ENCODE measurements around the gene KREMEN1. TPM values are rescaled to one million over a fixed set of nuclear protein-coding genes. Genes with fewer than 3 reads are reported as not detected.

Gene KREMEN1
- total and polyA plus RNA-seq, 2 of the 4 experiments (the other 2 are of a cell fraction), result 2.9 to 4.6 TPM

- Histone ChIP-seq H2BK20ac (ENCODE audit: low read depth, low read length) (no peak overlapping the region), H3K4ac (ENCODE audit: low read depth, low read length) (no peak overlapping the region), H3K4me3 (ENCODE audit: insufficient read depth, low read depth, low read length) (no peak overlapping the region), H3K56ac (ENCODE audit: extremely low read depth, insufficient read depth, low read length) (no peak overlapping the region), H2AK9ac (replicated peaks; ENCODE audit: low read depth, low read length, poor library complexity) (no peak overlapping the region), H3K27me3 (ENCODE audit: control insufficient read depth, insufficient read depth, low read length) (no peaks in the 10 kb centered on the region), H4K5ac (ENCODE audit: low read depth, low read length) (no peak overlapping the region), H3K36me3 (ENCODE audit: control insufficient read depth, insufficient read depth, low read length) (peaks cover 17% of the 10 kb centered on the region), H2BK5ac (ENCODE audit: low read depth, low read length, poor library complexity, severe bottlenecking) (no peak overlapping the region), H4K91ac (ENCODE audit: insufficient read depth, low read depth, low read length) (no peak overlapping the region), H3K4me1 (ENCODE audit: control insufficient read depth, insufficient read depth, low read length) (peaks cover 1% of the 10 kb centered on the region; the same call in 1 of the 2 replicates), H4K8ac (ENCODE audit: low read depth in 2 of 2, low read length in 2 of 2) (no peak overlapping the region), H2AK5ac (ENCODE audit: low read depth, low read length) (no peak overlapping the region), H2BK120ac (ENCODE audit: low read depth, low read length) (no peak overlapping the region), H3K23ac (ENCODE audit: low read depth, low read length) (no peak overlapping the region), H3K4me2 (ENCODE audit: low read depth, low read length) (no peak overlapping the region), H2AFZ (replicated peaks; ENCODE audit: low read length, poor library complexity) (no peak overlapping the region), H3K79me1 (ENCODE audit: low read depth in 1 of 2, low read length in 2 of 2) (no peaks in the 10 kb centered on the region), H3K18ac (ENCODE audit: low read depth, low read length) (no peak overlapping the region), H3K14ac (replicated peaks; ENCODE audit: low read depth, low read length) (no peak overlapping the region), H3K9ac (ENCODE audit: low read depth, low read length) (no peak overlapping the region), H2BK15ac (ENCODE audit: low read depth, low read length) (no peak overlapping the region), H3K9me1 (ENCODE audit: insufficient read depth, low read length) (peaks cover 10% of the 10 kb centered on the region; the same call in 1 of the 2 replicates), H4K20me1 (ENCODE audit: insufficient read depth, low read length) (peaks cover 2% of the 10 kb centered on the region), H3K27ac (ENCODE audit: insufficient read depth, low read length) (no peak overlapping the region), H3K9me3 (ENCODE audit: control insufficient read depth, insufficient read depth, low read length) (no peaks in the 10 kb centered on the region)
- no peak for DNase-seq
- in situ Hi-C loops (cut with MboI; ENCODE audit: low sequenced_read_pairs) (loop anchor here (10.0 kb wide), 1 partner anchor 195 kb away; no protein-coding TSS in a partner anchor), dilution Hi-C loops (cut with HindIII; ENCODE audit: low sequenced_read_pairs, unreplicated experiment) (no loop called here), intact Hi-C loops (cut with micrococcal nuclease) (no loop called here)
- WGBS, 2 experiments (ENCODE audit: extremely low coverage in 2 of 2, insufficient read length in 1 of 2), result 92% methylated on average over 17 of the region's 38 CpGs; no CpG with 5 or more reads in 1 of the 2 experiments
- no peak for ATAC-seq (ENCODE audit: low read depth)
- CTCF ChIA-PET, result no interaction called here
- TF ChIP-seq, protein P1, sequence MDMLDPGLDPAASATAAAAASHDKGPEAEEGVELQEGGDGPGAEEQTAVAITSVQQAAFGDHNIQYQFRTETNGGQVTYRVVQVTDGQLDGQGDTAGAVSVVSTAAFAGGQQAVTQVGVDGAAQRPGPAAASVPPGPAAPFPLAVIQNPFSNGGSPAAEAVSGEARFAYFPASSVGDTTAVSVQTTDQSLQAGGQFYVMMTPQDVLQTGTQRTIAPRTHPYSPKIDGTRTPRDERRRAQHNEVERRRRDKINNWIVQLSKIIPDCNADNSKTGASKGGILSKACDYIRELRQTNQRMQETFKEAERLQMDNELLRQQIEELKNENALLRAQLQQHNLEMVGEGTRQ (IDR thresholded peaks at IDR 0.05; ENCODE audit: low read depth, low read length), result no peak
- TF ChIP-seq RCOR1 (IDR thresholded peaks at IDR 0.05; ENCODE audit: insufficient replicate concordance, low read length), result no peak
- TF ChIP-seq RFX5 (IDR thresholded peaks at IDR 0.05; ENCODE audit: low read depth, low read length), result no peak
- TF ChIP-seq MXI1 (IDR thresholded peaks at IDR 0.05; ENCODE audit: borderline replicate concordance, low read depth, low read length), result no peak
- no peak for TF ChIP-seq RAD21 (IDR thresholded peaks at IDR 0.05; ENCODE audit: low read length)
- TF ChIP-seq MAFK (IDR thresholded peaks at IDR 0.05; ENCODE audit: low read depth, low read length), result no peak
- no peak for TF ChIP-seq CEBPB (IDR thresholded peaks at IDR 0.05; ENCODE audit: low read depth, low read length)
- no peak for TF ChIP-seq FOS (IDR thresholded peaks at IDR 0.05; ENCODE audit: low read depth, low read length)
- TF ChIP-seq CHD1 (IDR thresholded peaks at IDR 0.05; ENCODE audit: low read depth, low read length), result no peak
- no peak for TF ChIP-seq ELK1 (IDR thresholded peaks at IDR 0.05; ENCODE audit: borderline replicate concordance, low read depth, low read length)
- TF ChIP-seq NFE2L2 (IDR thresholded peaks at IDR 0.05; ENCODE audit: low read depth, low read length), result no peak
- no TSS peak for BruUV-seq (replicated peaks)
- POLR2A ChIA-PET (ENCODE audit: unreplicated experiment), result no interaction called here
Measured at GRCh38 chr22:29049655-29050263, 23.1 kb upstream of the KREMEN1 start.
